NCI-H2029 treated with DMSO at 0.1 percent for 48 hours (cell line): Measurements from ENCODE around the gene PSMD5.
"Not testable (repeated sequence)": the region's sequence is repeated elsewhere in the genome, so short reads cannot be mapped to it uniquely, and the experiment has no call there.

Source experiments
- DNase-seq: peaks from one replicate; lab custom pipeline; 2025; lab: John Stamatoyannopoulos, UW

PSMD5 gene

DNA sequence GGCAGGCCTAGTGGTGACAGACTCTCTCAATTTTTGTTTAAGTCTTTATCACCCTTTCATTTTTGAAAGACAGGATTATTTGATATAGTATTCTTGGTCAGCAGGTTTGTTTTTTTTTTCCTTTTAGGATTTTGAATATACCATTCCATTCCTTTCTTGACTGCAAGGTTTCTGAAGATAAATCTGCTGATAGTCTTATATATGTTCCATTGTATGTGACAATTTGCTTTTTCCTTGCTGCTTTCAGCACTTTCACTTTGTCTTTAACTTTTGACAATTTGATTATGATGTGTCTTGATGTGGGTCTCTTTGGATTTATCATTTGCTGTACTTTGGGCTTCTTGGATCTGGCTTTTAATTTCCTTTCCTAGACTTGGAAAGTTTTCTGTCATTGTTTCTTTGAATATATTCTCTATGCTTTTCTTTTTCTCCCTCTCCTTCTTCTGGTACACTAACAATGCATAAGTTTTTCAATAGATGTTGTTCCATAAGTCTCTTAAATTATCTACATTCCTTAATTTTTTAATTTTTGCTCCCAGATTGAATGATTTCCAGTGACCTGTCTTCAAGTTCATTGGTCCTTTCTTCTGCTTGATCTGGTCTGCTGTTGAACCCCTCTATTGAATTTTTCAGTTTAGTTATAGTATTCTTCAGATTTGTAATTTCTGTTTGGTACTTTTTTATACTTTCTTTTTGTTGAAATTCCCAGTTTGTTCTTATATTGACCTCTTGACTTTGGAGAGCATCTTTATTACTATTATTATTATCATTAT lies 34.9 kb downstream of the PSMD5 start:
- no peak for DNase-seq

DNA sequence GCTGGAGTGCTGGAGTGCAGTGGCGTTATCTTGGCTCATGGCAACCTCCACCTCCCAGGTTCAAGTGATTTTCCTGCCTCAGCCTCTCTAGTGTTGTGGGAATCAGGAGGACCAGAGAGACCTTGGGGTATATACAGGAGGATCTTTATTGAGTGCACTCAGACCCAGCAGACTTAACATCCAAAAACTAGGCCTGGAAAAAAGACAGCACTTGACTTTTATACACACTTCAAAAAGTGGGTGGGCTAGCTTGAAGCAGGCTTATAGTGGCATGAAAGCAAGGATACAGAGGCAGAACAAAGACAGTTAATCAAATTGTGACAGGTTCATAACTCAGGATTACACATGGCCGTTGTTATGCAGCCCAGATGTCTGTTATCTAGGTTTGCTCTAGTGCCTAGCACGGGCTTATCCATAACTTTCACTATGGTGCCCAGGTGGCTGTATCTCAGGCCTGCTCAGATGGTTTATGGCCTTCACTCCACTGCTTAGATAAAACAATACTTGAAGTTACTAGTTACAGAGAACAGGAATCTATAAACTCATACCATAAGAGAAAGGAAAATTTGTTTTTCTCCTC lies 37.8 kb downstream of the PSMD5 start:
- not testable (repeated sequence) for DNase-seq

DNA sequence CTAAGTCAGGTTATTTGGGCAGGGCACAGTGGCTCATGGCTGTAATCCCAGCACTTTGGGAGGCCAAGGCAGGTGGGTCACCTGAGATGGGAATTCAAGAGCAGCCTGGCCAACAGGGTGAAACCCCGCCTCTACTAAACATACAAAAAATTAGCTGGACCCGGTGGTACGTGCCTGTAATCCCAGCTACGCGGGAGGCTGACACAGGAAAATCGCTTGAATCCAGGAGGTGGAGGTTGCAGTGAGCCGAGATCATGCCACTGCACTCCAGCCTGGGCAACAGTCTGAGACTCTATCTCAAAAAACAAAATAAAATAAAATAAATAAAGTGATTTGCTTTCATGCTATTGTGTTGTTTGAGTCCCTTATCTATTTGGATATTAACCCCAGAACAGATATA lies 41.3 kb downstream of the PSMD5 start:
- no peak for DNase-seq

DNA sequence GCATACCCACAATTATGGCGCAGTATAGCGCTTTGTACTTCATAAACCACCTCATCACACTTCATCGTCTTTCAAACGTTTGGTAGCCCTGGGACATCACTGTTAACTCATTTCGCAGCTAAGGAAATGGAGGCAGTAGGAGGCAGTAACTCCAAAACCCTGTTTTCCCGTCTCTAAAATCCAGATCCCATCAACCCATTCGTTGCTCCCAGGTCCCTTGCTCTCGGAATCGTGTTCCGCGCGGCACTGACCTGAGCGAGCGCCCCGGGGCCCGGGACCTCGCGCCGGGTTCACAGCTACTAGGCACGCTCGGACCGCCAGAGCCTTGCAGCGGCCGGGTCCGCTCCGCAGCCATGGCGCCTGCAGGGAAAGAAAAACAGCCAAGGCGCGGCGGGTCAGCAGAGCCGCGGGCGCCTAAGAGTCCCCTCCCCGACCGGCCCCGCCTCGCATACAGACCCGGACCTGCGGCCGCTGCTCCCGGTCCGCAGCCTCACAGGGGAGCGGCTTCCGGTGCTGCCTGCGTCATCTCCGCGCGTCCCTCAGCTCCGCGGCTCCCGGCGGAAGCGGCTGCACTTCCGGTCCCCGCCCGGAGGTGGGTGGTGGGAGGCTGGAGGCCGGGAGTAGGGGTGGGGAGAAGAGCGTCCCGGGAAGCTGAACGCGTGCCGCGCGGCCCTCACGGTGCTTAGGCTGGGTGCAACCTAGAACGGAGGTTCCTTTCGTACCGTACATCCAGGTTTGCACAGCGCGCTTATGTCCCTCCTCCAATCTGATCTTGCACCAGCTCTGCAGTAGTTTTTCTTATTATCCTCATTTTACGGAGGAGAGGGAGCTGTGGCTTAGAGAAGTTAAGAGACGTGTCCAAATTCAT lies 49.6 kb downstream of the PSMD5 start, which contains the start of gene FBXW2:
Gene FBXW2, minus strand, starts transcription at position 519 of the 868 bp plus-strand sequence. CDS start 5,158 bp downstream, outside the sequence.
- DNase-seq: peak; percentile 60

DNA sequence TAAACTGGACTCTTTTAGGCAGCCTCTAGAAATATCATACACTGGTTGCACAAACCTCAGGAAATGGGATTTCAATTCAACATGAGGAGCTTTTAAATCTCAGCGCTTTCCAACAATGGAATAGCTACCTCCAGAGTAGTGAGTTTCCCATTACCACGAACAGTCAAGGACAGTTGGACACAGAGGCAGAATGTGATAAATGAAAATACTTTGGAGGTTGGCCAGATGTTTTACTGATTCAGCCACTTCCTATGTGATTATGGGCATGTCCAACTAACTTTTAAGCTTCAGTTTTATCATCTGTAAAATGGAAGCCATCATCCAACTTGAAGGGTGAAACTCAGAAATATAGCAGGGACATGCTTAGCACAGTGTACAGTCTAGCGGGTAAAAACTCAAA lies 51.6 kb downstream of the PSMD5 start:
- DNase-seq: no peak

- DNase-seq: no peak
Observed at GRCh38 chr9:120787933-120788332, 54.8 kb downstream of the PSMD5 start.

DNA sequence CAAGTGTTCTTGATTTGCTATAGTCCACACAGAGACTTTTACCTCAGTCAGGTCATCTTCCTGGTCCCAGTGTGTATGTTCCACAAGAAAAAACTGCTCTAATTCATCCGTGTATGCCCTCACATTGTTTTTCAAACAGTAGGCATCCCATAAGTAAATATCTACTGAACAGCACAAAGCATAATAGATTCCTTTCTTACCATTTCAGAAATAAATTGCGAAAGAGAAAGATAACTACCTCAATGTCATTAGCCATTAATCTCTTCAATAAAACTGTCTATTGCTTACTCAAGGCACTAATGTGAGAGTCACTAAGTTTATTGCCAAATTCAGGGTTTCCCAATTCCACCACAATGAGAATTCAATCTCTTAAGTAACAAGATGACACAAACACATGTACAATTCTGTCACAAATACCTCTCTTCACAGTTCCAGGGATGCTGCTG lies 59.1 kb downstream of the PSMD5 start:
- no peak for DNase-seq

DNA sequence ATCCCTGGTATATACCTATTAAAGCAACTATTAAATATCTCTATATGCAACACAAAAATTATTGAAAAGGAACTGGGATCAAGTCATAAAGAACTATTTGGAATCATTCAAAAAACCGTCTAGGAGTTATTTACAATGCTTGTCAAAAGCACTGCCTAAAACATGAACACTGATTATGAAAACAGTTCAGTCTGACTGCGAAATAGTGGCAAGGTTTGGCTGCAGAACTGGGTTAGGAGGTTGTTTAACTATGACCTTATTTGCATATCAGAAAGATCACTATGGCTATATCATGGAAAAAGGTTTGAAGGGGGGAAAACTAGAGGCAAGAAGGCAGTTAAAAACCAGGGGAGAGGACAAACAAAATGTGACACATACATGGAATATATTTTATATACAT lies 61.5 kb downstream of the PSMD5 start:
- DNase-seq: no peak

- no peak for DNase-seq
Observed at GRCh38 chr9:120780367-120780766, 62.4 kb downstream of the PSMD5 start.

GRCh38 chr9:120779227-120779626 lies 63.5 kb downstream of the PSMD5 start:
- no peak for DNase-seq

DNA sequence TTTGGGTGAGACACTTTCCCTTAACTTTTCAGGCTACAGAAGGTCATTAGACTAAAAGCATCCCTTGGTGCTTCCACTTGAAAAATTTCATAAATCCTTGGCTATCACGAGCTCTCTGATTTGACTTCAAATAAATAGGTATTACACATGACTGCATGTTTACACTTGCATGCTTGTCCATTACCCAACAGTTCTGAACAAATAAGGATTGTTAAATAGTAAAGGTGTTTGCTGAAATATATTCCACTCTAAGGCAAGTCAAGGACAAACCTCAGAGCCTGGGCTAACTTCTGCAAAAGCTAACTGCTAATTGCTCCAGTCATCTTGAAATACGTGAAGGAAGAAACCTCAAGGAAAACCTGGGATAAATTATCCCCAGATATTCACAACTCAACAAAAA lies 64.0 kb downstream of the PSMD5 start:
- DNase-seq: no peak

DNA sequence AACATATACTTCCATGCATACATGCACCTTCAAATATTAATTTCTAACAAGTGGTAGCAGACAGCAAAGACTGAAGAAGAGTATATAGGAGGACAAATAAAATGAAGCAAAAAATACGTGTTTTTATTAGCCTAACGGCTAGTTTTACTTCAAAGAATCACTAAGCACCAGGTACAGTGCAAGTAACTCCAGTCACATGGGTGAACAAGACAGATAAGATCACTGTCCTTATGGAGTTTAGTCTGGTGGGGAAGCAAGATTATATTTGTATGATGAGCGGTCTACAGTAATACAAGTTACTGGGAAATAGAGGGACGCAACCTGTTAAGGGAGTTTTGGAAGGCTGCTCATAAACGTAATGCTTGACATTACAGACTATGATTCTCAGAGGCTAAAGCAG lies 65.5 kb downstream of the PSMD5 start:
- no peak for DNase-seq

DNA sequence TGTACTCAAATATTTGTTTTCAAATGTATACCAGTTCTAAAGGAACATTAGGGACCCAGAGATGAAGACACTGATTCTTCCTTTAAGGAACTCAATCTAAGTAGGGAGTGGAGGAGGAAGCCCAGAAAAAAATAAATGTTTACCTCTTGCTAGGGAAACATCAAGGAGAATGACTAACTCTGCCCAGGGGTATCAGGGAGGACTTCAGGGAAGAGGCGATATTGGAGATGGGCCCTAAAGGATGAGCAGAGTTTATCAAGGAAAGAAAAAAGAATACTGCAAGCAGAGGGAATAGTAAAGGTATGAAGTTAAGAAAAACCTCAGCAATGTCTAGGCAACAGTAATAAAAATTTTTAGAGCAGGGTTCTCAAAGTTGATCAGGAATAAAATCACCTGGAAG lies 65.9 kb downstream of the PSMD5 start:
- DNase-seq: no peak

GRCh38 chr9:120775859-120776258 lies 66.9 kb downstream of the PSMD5 start:
- no peak for DNase-seq

GRCh38 chr9:120774719-120775118 lies 68.0 kb downstream of the PSMD5 start:
- no peak for DNase-seq

DNA sequence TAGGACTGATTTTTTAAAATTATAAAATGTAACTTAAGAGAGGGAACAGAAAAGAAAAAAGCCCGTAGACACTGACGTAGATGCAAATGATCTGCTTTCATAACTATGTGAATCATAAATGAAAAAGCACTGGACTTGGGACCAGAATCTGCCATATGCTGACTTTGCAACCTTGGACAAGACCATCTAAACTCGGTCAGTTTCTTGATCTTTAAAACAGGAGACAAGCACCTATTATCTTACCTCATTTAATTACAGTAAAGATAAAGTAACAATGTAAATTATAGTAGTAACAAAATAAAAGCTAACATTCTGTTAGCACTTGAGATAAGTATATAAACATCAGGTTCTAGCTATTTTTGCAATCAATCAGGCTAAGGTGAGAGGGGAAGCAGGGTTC lies 69.5 kb downstream of the PSMD5 start:
- no peak for DNase-seq

- DNase-seq: no peak
Observed at GRCh38 chr9:120770931-120771330, 71.8 kb downstream of the PSMD5 start.

- DNase-seq: no peak
Observed at GRCh38 chr9:120768886-120769285, 73.8 kb downstream of the PSMD5 start.

DNA sequence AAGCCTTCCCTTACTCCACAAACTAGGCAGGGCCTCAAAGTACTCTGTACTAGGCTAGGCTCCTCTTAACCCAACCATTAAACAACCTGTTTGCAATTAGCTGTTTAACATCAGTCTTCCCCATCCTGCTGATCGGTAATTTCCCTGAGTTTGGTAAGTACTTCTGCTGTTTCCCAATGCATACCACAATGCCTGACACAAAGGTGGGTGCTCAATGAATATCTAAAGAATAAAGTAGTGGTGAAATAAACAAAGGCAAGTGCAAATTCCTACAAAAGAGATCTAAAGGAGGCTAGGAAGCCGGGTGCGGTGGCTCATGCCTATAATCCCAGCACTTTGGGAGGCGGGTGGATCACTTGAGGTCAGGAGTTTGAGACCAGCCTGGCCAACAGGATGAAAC lies 74.5 kb downstream of the PSMD5 start:
- DNase-seq: no peak

GRCh38 chr9:120767451-120767850 lies 75.3 kb downstream of the PSMD5 start:
- no peak for DNase-seq
